ENCODE measurements around the gene NHLRC4. TPM values are rescaled to one million over a fixed set of nuclear protein-coding genes. Genes with fewer than 3 reads are reported as not detected.

NHLRC4 gene
- total and polyA plus RNA-seq, 8 donors: 0.35 to 1.4 (median 0.92) TPM; not detected in 3

DNA sequence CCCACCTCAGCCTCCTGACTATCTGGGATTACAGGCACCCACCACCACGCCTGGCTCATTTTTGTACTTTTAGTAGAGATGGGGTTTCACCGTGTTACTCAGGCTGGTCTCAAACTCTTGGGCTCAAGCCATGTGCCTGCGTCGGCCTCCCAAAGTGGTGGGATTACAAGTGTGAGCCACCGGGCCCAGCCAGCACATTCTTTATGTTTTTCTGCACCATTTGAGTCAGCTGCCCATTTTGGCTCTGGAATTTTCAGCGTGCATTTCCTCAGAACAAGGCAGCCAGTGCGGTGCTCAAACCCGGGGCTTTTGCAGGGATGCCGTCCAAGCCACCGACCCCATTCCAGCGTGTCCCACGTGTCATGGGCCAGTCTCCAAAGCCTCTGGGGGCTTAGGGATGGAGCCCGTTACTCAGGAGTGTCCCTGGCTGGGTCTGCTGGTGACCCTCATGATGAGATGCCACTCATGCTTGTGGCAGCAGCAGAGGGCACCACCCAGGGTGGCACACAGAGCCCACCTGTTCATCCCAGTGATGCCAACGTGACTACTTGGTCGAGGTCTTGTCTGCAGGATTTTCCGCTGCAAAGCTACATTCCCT is 19.3 kb downstream of the NHLRC4 start:
- H3K4me1 ChIP-seq: peaks cover 24 to 56% (median 47%) of the 10 kb centered on the region in 4 donors
- no peak overlapping the region for H3K4me3 ChIP-seq
- H3K36me3 ChIP-seq: peaks cover 0 to 15% (median 4%) of the 10 kb centered on the region in 4 donors
- peaks cover 0 to 11% (median 0%) of the 10 kb centered on the region in 3 donors for H3K27me3 ChIP-seq
- H3K27ac ChIP-seq: no peak overlapping the region
- TF ChIP-seq, protein P1, sequence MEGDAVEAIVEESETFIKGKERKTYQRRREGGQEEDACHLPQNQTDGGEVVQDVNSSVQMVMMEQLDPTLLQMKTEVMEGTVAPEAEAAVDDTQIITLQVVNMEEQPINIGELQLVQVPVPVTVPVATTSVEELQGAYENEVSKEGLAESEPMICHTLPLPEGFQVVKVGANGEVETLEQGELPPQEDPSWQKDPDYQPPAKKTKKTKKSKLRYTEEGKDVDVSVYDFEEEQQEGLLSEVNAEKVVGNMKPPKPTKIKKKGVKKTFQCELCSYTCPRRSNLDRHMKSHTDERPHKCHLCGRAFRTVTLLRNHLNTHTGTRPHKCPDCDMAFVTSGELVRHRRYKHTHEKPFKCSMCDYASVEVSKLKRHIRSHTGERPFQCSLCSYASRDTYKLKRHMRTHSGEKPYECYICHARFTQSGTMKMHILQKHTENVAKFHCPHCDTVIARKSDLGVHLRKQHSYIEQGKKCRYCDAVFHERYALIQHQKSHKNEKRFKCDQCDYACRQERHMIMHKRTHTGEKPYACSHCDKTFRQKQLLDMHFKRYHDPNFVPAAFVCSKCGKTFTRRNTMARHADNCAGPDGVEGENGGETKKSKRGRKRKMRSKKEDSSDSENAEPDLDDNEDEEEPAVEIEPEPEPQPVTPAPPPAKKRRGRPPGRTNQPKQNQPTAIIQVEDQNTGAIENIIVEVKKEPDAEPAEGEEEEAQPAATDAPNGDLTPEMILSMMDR (IDR thresholded peaks at IDR 0.05): no peak
- TF ChIP-seq POLR2AphosphoS5 (IDR thresholded peaks at IDR 0.05): no peak
- no peak for TF ChIP-seq EP300 (IDR thresholded peaks at IDR 0.05)
- no peak for TF ChIP-seq POLR2A (IDR thresholded peaks at IDR 0.05)
- H3K9me3 ChIP-seq: no peaks in the 10 kb centered on the region
- 32 to 44% (median 41%) methylated on average over 16 of the region's 16 CpGs for WGBS, 5 donors
- no peak for DNase-seq
- intact Hi-C loops (cut with DNase I; ENCODE audit: low total_unique reads): no loop called here

DNA sequence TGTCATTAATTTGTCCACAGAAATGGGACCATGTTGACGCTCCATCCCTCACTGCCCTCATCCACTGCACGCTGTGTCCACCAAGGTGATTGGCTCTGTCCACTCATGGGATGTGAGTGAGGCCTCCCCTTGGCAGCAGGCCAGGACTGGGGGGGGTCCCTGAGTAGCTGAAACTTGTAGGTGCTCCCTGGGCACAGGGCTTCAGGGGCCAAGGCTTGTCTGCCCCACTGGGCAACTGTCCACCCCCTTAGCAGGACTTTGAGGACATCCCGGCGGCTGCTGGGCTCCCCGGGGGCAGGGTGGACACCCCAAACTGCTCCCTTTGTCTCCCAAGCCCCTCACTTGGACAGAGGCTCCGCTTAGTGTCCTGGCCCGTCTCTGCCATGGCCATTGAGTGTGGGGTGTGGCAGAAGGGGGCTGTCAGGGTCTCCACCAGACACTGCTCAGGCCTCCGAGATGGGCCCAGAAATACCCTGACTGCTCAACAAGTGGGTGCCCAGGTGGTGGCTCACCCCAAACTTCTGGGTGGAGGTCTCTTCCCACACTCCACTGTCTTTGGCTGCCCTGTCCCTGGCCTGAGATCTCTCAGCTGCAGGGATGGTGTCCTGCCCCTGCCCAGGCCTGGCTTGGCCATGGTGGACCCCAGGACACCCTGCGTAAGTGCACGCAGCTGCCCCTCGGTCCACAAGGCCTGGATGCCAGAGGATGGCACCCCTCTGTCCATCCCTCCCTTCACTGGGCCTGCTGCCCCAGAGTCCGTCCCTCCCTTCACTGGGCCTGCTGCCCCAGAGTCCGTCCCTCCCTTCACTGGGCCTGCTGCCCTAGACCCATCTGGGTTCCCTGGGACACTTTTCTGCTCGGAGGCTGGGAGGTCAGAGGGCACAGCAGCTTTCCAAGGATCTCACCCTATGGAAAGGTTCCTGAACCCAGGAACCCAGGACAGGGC is 20.1 kb downstream of the NHLRC4 start:
- intact Hi-C loops (cut with DNase I; ENCODE audit: low total_unique reads): no loop called here
- TF ChIP-seq, protein P1 (IDR thresholded peaks at IDR 0.05): no peak
- TF ChIP-seq POLR2AphosphoS5 (IDR thresholded peaks at IDR 0.05): no peak
- TF ChIP-seq POLR2A (IDR thresholded peaks at IDR 0.05): no peak
- no peak for TF ChIP-seq EP300 (IDR thresholded peaks at IDR 0.05)
- peak overlapping the region in 1 of 5 donors; percentile 97 for H3K27ac ChIP-seq
- H3K27me3 ChIP-seq: peaks cover 0 to 11% (median 0%) of the 10 kb centered on the region in 3 donors
- no peaks in the 10 kb centered on the region for H3K9me3 ChIP-seq
- H3K4me1 ChIP-seq: peaks cover 30 to 64% (median 54%) of the 10 kb centered on the region in 4 donors
- WGBS, 5 donors: 59 to 75% (median 63%) methylated on average over 7 to 14 of the region's 14 CpGs
- DNase-seq: peak in 1 of 2 donors; percentile 40
- no peak overlapping the region for H3K4me3 ChIP-seq
- H3K36me3 ChIP-seq: peaks cover 0 to 13% (median 3%) of the 10 kb centered on the region in 4 donors

DNA sequence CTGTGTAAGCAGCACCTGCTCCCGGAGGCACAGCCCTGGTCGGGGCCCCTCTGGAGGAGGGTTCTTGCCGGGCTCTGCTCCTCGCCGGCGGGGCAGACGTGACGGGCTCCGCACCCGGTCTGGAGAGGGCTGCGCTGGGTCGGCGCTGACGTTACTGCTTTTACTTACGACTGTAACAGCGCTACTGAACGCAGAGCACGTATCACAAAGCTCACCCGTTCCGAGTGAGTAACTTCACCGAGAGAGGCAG is 21.8 kb downstream of the NHLRC4 start:
- intact Hi-C loops (cut with DNase I; ENCODE audit: low total_unique reads): no loop called here
- WGBS, 5 donors: 0 to 2% (median 0%) methylated on average over 4 to 21 of the region's 21 CpGs
- H3K4me1 ChIP-seq: peaks cover 45 to 76% (median 63%) of the 10 kb centered on the region in 4 donors

More for the DNA sequence above, 21.8 kb downstream of the NHLRC4 start:
- peaks cover 0 to 3% (median 0%) of the 10 kb centered on the region in 4 donors for H3K36me3 ChIP-seq
- no peak for TF ChIP-seq POLR2A (IDR thresholded peaks at IDR 0.05)
- no peak for TF ChIP-seq POLR2AphosphoS5 (IDR thresholded peaks at IDR 0.05)
- TF ChIP-seq, protein P1 (IDR thresholded peaks at IDR 0.05): no peak
- TF ChIP-seq EP300 (IDR thresholded peaks at IDR 0.05): no peak
- peak overlapping the region; percentile 68 to 88 (median 82) for H3K4me3 ChIP-seq
- H3K9me3 ChIP-seq: no peaks in the 10 kb centered on the region
- H3K27me3 ChIP-seq: peaks cover 0 to 11% (median 0%) of the 10 kb centered on the region in 3 donors
- peak; percentile 56 to 86 for DNase-seq
- peak overlapping the region; percentile 95 to 100 (median 98) for H3K27ac ChIP-seq

All from stomach (tissue), 9 donors.